K562 (cell line): Measurements from ENCODE around the gene OR2F2. TPM values are rescaled to one million over a fixed set of nuclear protein-coding genes. Genes with fewer than 3 reads are reported as not detected.

Experiments
- ATF2 ChIP-seq: sonication (generic); formaldehyde crosslinking; IDR thresholded peaks from 2 replicates; pipeline ENCODE4 v1.8.1; 2022; ENCODE audit warnings: missing genetic modification reagents
- COPS2 ChIP-seq: fragments of 450-650 bp; conservative IDR thresholded peaks from 2 replicates; pipeline ENCODE4 v1.6.1; 2016; ENCODE audit warnings: mild to moderate bottlenecking, moderate library complexity
- DACH1 ChIP-seq: fragments of 450-650 bp; IDR thresholded peaks from 2 replicates; pipeline ENCODE4 v1.6.1; 2018; ENCODE audit not compliant: partially characterized antibody
- ELF1 ChIP-seq: fragments of 200-800 bp; sonication (Bioruptor generic); IDR thresholded peaks from 2 replicates; pipeline ENCODE4 v1.6.1; 2016; ENCODE audit warnings: missing genetic modification characterization, missing compliant biosample characterization
- EP300 ChIP-seq: IDR thresholded peaks from 2 replicates; pipeline ENCODE4 v1.6.1; 2012; ENCODE audit warnings: low read length, improper control_type of control experiment
- ESRRA ChIP-seq: fragments of 450-650 bp; IDR thresholded peaks from 2 replicates; pipeline ENCODE4 v1.6.1; 2014; ENCODE audit warnings: low read depth, mild to moderate bottlenecking, moderate library complexity, borderline replicate concordance
- ILF3 ChIP-seq: fragments of 450-650 bp; IDR thresholded peaks from 2 replicates; pipeline ENCODE4 v1.6.1; 2018; ENCODE audit warnings: antibody characterized with exemption, mild to moderate bottlenecking, moderate library complexity, borderline replicate concordance
- KDM5B ChIP-seq: fragments of 200-600 bp; sonication (generic); IDR thresholded peaks from 2 replicates; pipeline ENCODE4 v1.6.1; 2012; ENCODE audit warnings: low read depth, mild to moderate bottlenecking, moderate library complexity, low read length, control low read depth, inconsistent platforms; ENCODE audit not compliant: insufficient replicate concordance
- MTA1 ChIP-seq: fragments of 450-650 bp; IDR thresholded peaks from 2 replicates; pipeline ENCODE4 v1.6.1; 2017; ENCODE audit warnings: borderline replicate concordance
- TOE1 ChIP-seq, 2 experiments: fragments of 450-650 bp in 1 of 2; sonication (generic) in 1 of 2; formaldehyde crosslinking in 1 of 2; IDR thresholded peaks; 2 replicates each; pipeline versions ENCODE4 v1.7.1 to v1.8.0; 2016 to 2022; ENCODE audit warnings: borderline replicate concordance in 2 of 2, mild to moderate bottlenecking in 2 of 2, antibody characterized with exemption in 1 of 2, inconsistent platforms in 1 of 2, low read depth in 1 of 2, missing genetic modification reagents in 1 of 2, moderate library complexity in 1 of 2
- VEZF1 ChIP-seq: fragments of 200-800 bp; sonication (Bioruptor generic); IDR thresholded peaks from 2 replicates; pipeline ENCODE4 v1.6.1; 2017; ENCODE audit warnings: missing genetic modification characterization, missing compliant biosample characterization
- XRCC5 ChIP-seq: fragments of 200-400 bp; formaldehyde crosslinking; IDR thresholded peaks from 2 replicates; pipeline ENCODE4 v1.6.1; 2017; ENCODE audit warnings: low read depth, mild to moderate bottlenecking, low read length
- ZFPM2 ChIP-seq: fragments of 250-450 bp; sonication (Bioruptor Pico); IDR thresholded peaks from 2 replicates; pipeline ENCODE4 v1.5.1; 2022; ENCODE audit warnings: mild to moderate bottlenecking
- ZNF277 ChIP-seq: fragments of 250-450 bp; sonication (Bioruptor Pico); IDR thresholded peaks from 2 replicates; pipeline ENCODE4 v1.8.0; 2022; ENCODE audit warnings: inconsistent platforms, mild to moderate bottlenecking, moderate library complexity, borderline replicate concordance
- ZNF609 ChIP-seq: sonication (generic); formaldehyde crosslinking; IDR thresholded peaks from 2 replicates; pipeline ENCODE4 v1.8.1; 2023; ENCODE audit warnings: missing genetic modification reagents, mild to moderate bottlenecking, borderline replicate concordance
- polyA plus RNA-seq, 8 experiments: library from polyadenylated mRNA; depleted of rRNA in 4 of 8; stranded (reverse) in 5 of 8; unstranded in 3 of 8; fragments of >200 nt; fragmentation: Nextera tagmentation in 2 of 8; fragmentation: Illumina TruSeq in 1 of 8; extraction: Ambion mirVana in 2 of 8; extraction: Trizol in 1 of 8; gene quantifications; 2 replicates each; pipeline versions ENCODE4 v1.2.1 to v1.2.3, GENCODE V29; 2011 to 2014; ENCODE audit warnings: inconsistent platforms in 1 of 8, missing spikeins in 1 of 8
- total RNA-seq, 7 experiments: library from RNA; depleted of rRNA in 6 of 7; stranded (reverse); fragments of >200 nt in 6 of 7; fragmentation: Illumina TruSeq in 2 of 7; extraction: Trizol in 2 of 7; gene quantifications; 2 replicates each; pipeline versions ENCODE4 v1.2.1 to v1.2.3, GENCODE V29; 2011 to 2021; ENCODE audit warnings: low replicate concordance in 1 of 7

Gene OR2F2
- total and polyA plus RNA-seq, 9 of the 15 experiments (the other 6 are each of a cell fraction or from before 2014, with no cell fraction given) = not detected

GRCh38 chr7:143901668-143902331 lies 33.2 kb upstream of the OR2F2 start, which contains the start of gene TCAF1 (continued):
- TF ChIP-seq ATF2 (CRISPR knock-in tag) = no peak
- TF ChIP-seq KDM5B = peak; percentile 89
- 0 out of 2 replicates have a peak, but pooled peaks have one; percentile 26 for TF ChIP-seq MTA1
- peak; percentile 39 for TF ChIP-seq DACH1
- peak; percentile 86 for TF ChIP-seq TOE1 (IDR thresholded peaks at IDR 0.05; ENCODE audit: borderline replicate concordance)
- no peak for TF ChIP-seq TOE1 (CRISPR knock-in tag; IDR thresholded peaks at IDR 0.05; ENCODE audit: borderline replicate concordance, low read depth)
- TF ChIP-seq XRCC5 = 0 out of 2 replicates have a peak, but pooled peaks have one; percentile 53
- peak; percentile 98 for TF ChIP-seq VEZF1
- no peak for TF ChIP-seq ILF3
- TF ChIP-seq ESRRA = 0 out of 2 replicates have a peak, but pooled peaks have one; percentile 53
- peak; percentile 55; the same call in 1 of the 2 replicates for TF ChIP-seq ZNF609 (CRISPR knock-in tag)
- peak; percentile 32; the same call in 1 of the 2 replicates for TF ChIP-seq ELF1 (tag)
- TF ChIP-seq ZNF277 = no peak
- no peak for TF ChIP-seq COPS2
- TF ChIP-seq EP300 = no peak; the same call in 1 of the 2 replicates
- TF ChIP-seq ZFPM2 (CRISPR knock-in tag) = no peak
